ENCODE results near the gene NIN. TPM values are rescaled to one million over a fixed set of nuclear protein-coding genes. Genes with fewer than 3 reads are reported as not detected.

The NIN gene
- total and polyA plus RNA-seq, 2 donors, result 14.7 to 31.3 TPM

- Histone ChIP-seq H3K4me3 (ENCODE audit: low read length in 2 of 2) (no peak overlapping the region), H3K27me3 (ENCODE audit: control insufficient read depth in 2 of 2, insufficient read depth in 1 of 2, low read length in 1 of 2) (no peaks in the 10 kb centered on the region), H3K9me3 (ENCODE audit: control insufficient read depth in 2 of 2, insufficient read depth in 1 of 2, low read length in 1 of 2) (no peaks in the 10 kb centered on the region), H3K36me3 (ENCODE audit: control insufficient read depth in 2 of 2, insufficient read depth in 2 of 2, low read length in 1 of 2) (no peaks in the 10 kb centered on the region), H3K4me1 (ENCODE audit: control insufficient read depth in 2 of 2, insufficient read depth in 2 of 2, low read length in 2 of 2) (no peaks in the 10 kb centered on the region), H3K27ac (ENCODE audit: low read depth in 1 of 2, low read length in 1 of 2) (no peak overlapping the region)
- no peak for DNase-seq (ENCODE audit: low read depth in 6 of 9, low spot score in 9 of 9)
- WGBS, result 92% methylated on average over 8 of the region's 8 CpGs
These were observed 15.4 kb upstream of the NIN start for GRCh38 chr14:50846226-50846880.

GRCh38 chr14:50845166-50845565 is 14.2 kb upstream of the NIN start:
- Histone ChIP-seq H3K27me3 (ENCODE audit: control insufficient read depth in 2 of 2, insufficient read depth in 1 of 2, low read length in 1 of 2) (no peaks in the 10 kb centered on the region), H3K27ac (ENCODE audit: low read depth in 1 of 2, low read length in 1 of 2) (no peak overlapping the region), H3K4me3 (ENCODE audit: low read length in 2 of 2) (no peak overlapping the region), H3K4me1 (ENCODE audit: control insufficient read depth in 2 of 2, insufficient read depth in 2 of 2, low read length in 2 of 2) (no peaks in the 10 kb centered on the region), H3K9me3 (ENCODE audit: control insufficient read depth in 2 of 2, insufficient read depth in 1 of 2, low read length in 1 of 2) (no peaks in the 10 kb centered on the region), H3K36me3 (ENCODE audit: control insufficient read depth in 2 of 2, insufficient read depth in 2 of 2, low read length in 1 of 2) (no peaks in the 10 kb centered on the region)
- DNase-seq (ENCODE audit: low read depth in 6 of 9, low spot score in 9 of 9), result no peak
- WGBS, result 95% methylated on average over 3 of the region's 3 CpGs

GRCh38 chr14:50844391-50844790 is 13.4 kb upstream of the NIN start:
- 97% methylated on average over 2 of the region's 2 CpGs for WGBS
- no peak overlapping the region for H3K4me3 ChIP-seq (ENCODE audit: low read length in 2 of 2)
- no peaks in the 10 kb centered on the region for H3K27me3 ChIP-seq (ENCODE audit: control insufficient read depth in 2 of 2, insufficient read depth in 1 of 2, low read length in 1 of 2)
- no peak for DNase-seq (ENCODE audit: low read depth in 6 of 9, low spot score in 9 of 9)
- H3K36me3 ChIP-seq (ENCODE audit: control insufficient read depth in 2 of 2, insufficient read depth in 2 of 2, low read length in 1 of 2), result no peaks in the 10 kb centered on the region
- no peak overlapping the region for H3K27ac ChIP-seq (ENCODE audit: low read depth in 1 of 2, low read length in 1 of 2)
- H3K4me1 ChIP-seq (ENCODE audit: control insufficient read depth in 2 of 2, insufficient read depth in 2 of 2, low read length in 2 of 2), result no peaks in the 10 kb centered on the region
- H3K9me3 ChIP-seq (ENCODE audit: control insufficient read depth in 2 of 2, insufficient read depth in 1 of 2, low read length in 1 of 2), result no peaks in the 10 kb centered on the region

- Histone ChIP-seq H3K36me3 (ENCODE audit: control insufficient read depth in 2 of 2, insufficient read depth in 2 of 2, low read length in 1 of 2) (no peaks in the 10 kb centered on the region), H3K9me3 (ENCODE audit: control insufficient read depth in 2 of 2, insufficient read depth in 1 of 2, low read length in 1 of 2) (peaks cover 0 to 2% of the 10 kb centered on the region in 2 donors), H3K27me3 (ENCODE audit: control insufficient read depth in 2 of 2, insufficient read depth in 1 of 2, low read length in 1 of 2) (no peaks in the 10 kb centered on the region), H3K4me1 (ENCODE audit: control insufficient read depth in 2 of 2, insufficient read depth in 2 of 2, low read length in 2 of 2) (peaks cover 0 to 13% of the 10 kb centered on the region in 2 donors), H3K4me3 (ENCODE audit: low read length in 2 of 2) (no peak overlapping the region), H3K27ac (ENCODE audit: low read depth in 1 of 2, low read length in 1 of 2) (no peak overlapping the region)
- no peak for DNase-seq (ENCODE audit: low read depth in 6 of 9, low spot score in 9 of 9)
- 98% methylated on average over 5 of the region's 5 CpGs for WGBS
These were observed 8.7 kb upstream of the NIN start for GRCh38 chr14:50839691-50840090.

- 26% methylated on average over 1 of the region's 1 CpG for WGBS
- Histone ChIP-seq H3K4me3 (ENCODE audit: low read length in 2 of 2) (no peak overlapping the region), H3K27ac (ENCODE audit: low read depth in 1 of 2, low read length in 1 of 2) (no peak overlapping the region), H3K9me3 (ENCODE audit: control insufficient read depth in 2 of 2, insufficient read depth in 1 of 2, low read length in 1 of 2) (peaks cover 0 to 2% of the 10 kb centered on the region in 2 donors), H3K4me1 (ENCODE audit: control insufficient read depth in 2 of 2, insufficient read depth in 2 of 2, low read length in 2 of 2) (peaks cover 0 to 14% of the 10 kb centered on the region in 2 donors), H3K36me3 (ENCODE audit: control insufficient read depth in 2 of 2, insufficient read depth in 2 of 2, low read length in 1 of 2) (no peaks in the 10 kb centered on the region), H3K27me3 (ENCODE audit: control insufficient read depth in 2 of 2, insufficient read depth in 1 of 2, low read length in 1 of 2) (no peaks in the 10 kb centered on the region)
- no peak for DNase-seq (ENCODE audit: low read depth in 6 of 9, low spot score in 9 of 9)
These were observed 8.1 kb upstream of the NIN start for GRCh38 chr14:50839048-50839447.

GRCh38 chr14:50837850-50838470 is 7.0 kb upstream of the NIN start:
- no peak overlapping the region for H3K4me3 ChIP-seq (ENCODE audit: low read length in 2 of 2)
- H3K27ac ChIP-seq (ENCODE audit: low read depth in 1 of 2, low read length in 1 of 2), result no peak overlapping the region
- H3K9me3 ChIP-seq (ENCODE audit: control insufficient read depth in 2 of 2, insufficient read depth in 1 of 2, low read length in 1 of 2), result peaks cover 0 to 2% of the 10 kb centered on the region in 2 donors
- H3K36me3 ChIP-seq (ENCODE audit: control insufficient read depth in 2 of 2, insufficient read depth in 2 of 2, low read length in 1 of 2), result no peaks in the 10 kb centered on the region
- 93% methylated on average over 2 of the region's 2 CpGs for WGBS
- no peaks in the 10 kb centered on the region for H3K27me3 ChIP-seq (ENCODE audit: control insufficient read depth in 2 of 2, insufficient read depth in 1 of 2, low read length in 1 of 2)
- peaks cover 0 to 14% of the 10 kb centered on the region in 2 donors for H3K4me1 ChIP-seq (ENCODE audit: control insufficient read depth in 2 of 2, insufficient read depth in 2 of 2, low read length in 2 of 2)
- DNase-seq (ENCODE audit: low read depth in 6 of 9, low spot score in 9 of 9), result no peak

GRCh38 chr14:50837271-50837670 is 6.3 kb upstream of the NIN start:
- Histone ChIP-seq H3K4me3 (ENCODE audit: low read length in 2 of 2) (no peak overlapping the region), H3K27me3 (ENCODE audit: control insufficient read depth in 2 of 2, insufficient read depth in 1 of 2, low read length in 1 of 2) (no peaks in the 10 kb centered on the region), H3K27ac (ENCODE audit: low read depth in 1 of 2, low read length in 1 of 2) (no peak overlapping the region), H3K9me3 (ENCODE audit: control insufficient read depth in 2 of 2, insufficient read depth in 1 of 2, low read length in 1 of 2) (peaks cover 0 to 2% of the 10 kb centered on the region in 2 donors), H3K4me1 (ENCODE audit: control insufficient read depth in 2 of 2, insufficient read depth in 2 of 2, low read length in 2 of 2) (peaks cover 0 to 14% of the 10 kb centered on the region in 2 donors), H3K36me3 (ENCODE audit: control insufficient read depth in 2 of 2, insufficient read depth in 2 of 2, low read length in 1 of 2) (no peaks in the 10 kb centered on the region)
- WGBS, result 96% methylated on average over 10 of the region's 10 CpGs
- DNase-seq (ENCODE audit: low read depth in 6 of 9, low spot score in 9 of 9), result no peak

- Histone ChIP-seq H3K4me3 (ENCODE audit: low read length in 2 of 2) (no peak overlapping the region), H3K27me3 (ENCODE audit: control insufficient read depth in 2 of 2, insufficient read depth in 1 of 2, low read length in 1 of 2) (no peaks in the 10 kb centered on the region), H3K9me3 (ENCODE audit: control insufficient read depth in 2 of 2, insufficient read depth in 1 of 2, low read length in 1 of 2) (peaks cover 0 to 2% of the 10 kb centered on the region in 2 donors), H3K4me1 (ENCODE audit: control insufficient read depth in 2 of 2, insufficient read depth in 2 of 2, low read length in 2 of 2) (peaks cover 0 to 19% of the 10 kb centered on the region in 2 donors), H3K36me3 (ENCODE audit: control insufficient read depth in 2 of 2, insufficient read depth in 2 of 2, low read length in 1 of 2) (no peaks in the 10 kb centered on the region), H3K27ac (ENCODE audit: low read depth in 1 of 2, low read length in 1 of 2) (no peak overlapping the region)
- WGBS, result 95% methylated on average over 5 of the region's 5 CpGs
- no peak for DNase-seq (ENCODE audit: low read depth in 6 of 9, low spot score in 9 of 9)
These were observed 5.6 kb upstream of the NIN start for GRCh38 chr14:50836515-50836914.

- H3K36me3 ChIP-seq (ENCODE audit: control insufficient read depth in 2 of 2, insufficient read depth in 2 of 2, low read length in 1 of 2), result no peaks in the 10 kb centered on the region
- H3K4me1 ChIP-seq (ENCODE audit: control insufficient read depth in 2 of 2, insufficient read depth in 2 of 2, low read length in 2 of 2), result peaks cover 0 to 22% of the 10 kb centered on the region in 2 donors
- peaks cover 0 to 2% of the 10 kb centered on the region in 2 donors for H3K9me3 ChIP-seq (ENCODE audit: control insufficient read depth in 2 of 2, insufficient read depth in 1 of 2, low read length in 1 of 2)
- no peak overlapping the region for H3K27ac ChIP-seq (ENCODE audit: low read depth in 1 of 2, low read length in 1 of 2)
- DNase-seq (ENCODE audit: low read depth in 6 of 9, low spot score in 9 of 9), result peak in 2 of 9 donors; percentile 45 to 79
- WGBS, result 2% methylated on average over 2 of the region's 2 CpGs
- H3K27me3 ChIP-seq (ENCODE audit: control insufficient read depth in 2 of 2, insufficient read depth in 1 of 2, low read length in 1 of 2), result peaks cover 0 to 1% of the 10 kb centered on the region in 2 donors
- H3K4me3 ChIP-seq (ENCODE audit: low read length in 2 of 2), result no peak overlapping the region
These were observed 4.3 kb upstream of the NIN start for GRCh38 chr14:50835280-50835679.
